GM12878 (cell line): ENCODE results near the gene ALOXE3. TPM values are rescaled to one million over a fixed set of nuclear protein-coding genes. Genes with fewer than 3 reads are reported as not detected.

Source experiments
- ATF7 ChIP-seq: fragments of 450-650 bp; IDR thresholded peaks from 2 replicates; pipeline ENCODE4 v1.6.1; 2016; ENCODE audit warnings: low read depth, mild to moderate bottlenecking
- BACH1 ChIP-seq: fragments of 450-650 bp; IDR thresholded peaks from 2 replicates; pipeline ENCODE4 v1.6.1; 2017; ENCODE audit warnings: mild to moderate bottlenecking, borderline replicate concordance
- CREM ChIP-seq: IDR thresholded peaks from 2 replicates; pipeline ENCODE4 v1.6.1; 2014; ENCODE audit warnings: antibody characterized with exemption, low read depth
- E2F4 ChIP-seq: IDR thresholded peaks from 2 replicates; pipeline ENCODE4 v1.6.1; 2012; ENCODE audit warnings: low read depth, low read length, improper control_type of control experiment
- IRF4 ChIP-seq: IDR thresholded peaks from 2 replicates; pipeline ENCODE4 v1.6.1; 2011; ENCODE audit warnings: low read depth, low read length
- SUZ12 ChIP-seq: fragments of 200-600 bp; sonication (generic); IDR thresholded peaks from one replicate; pipeline ENCODE4 v1.6.1; 2018; ENCODE audit warnings: antibody characterized with exemption, mild to moderate bottlenecking; ENCODE audit not compliant: unreplicated experiment
- TCF3 ChIP-seq: IDR thresholded peaks from 2 replicates; pipeline ENCODE4 v1.6.1; 2012; ENCODE audit warnings: low read depth, mild to moderate bottlenecking, low read length, borderline replicate concordance; ENCODE audit not compliant: insufficient read depth
- ZBTB40 ChIP-seq: fragments of 450-650 bp; IDR thresholded peaks from 2 replicates; pipeline ENCODE4 v1.6.1; 2016; ENCODE audit warnings: mild to moderate bottlenecking, moderate library complexity, borderline replicate concordance
- polyA plus RNA-seq, 11 experiments: library from polyadenylated mRNA; depleted of rRNA in 4 of 11; unstranded in 6 of 11; stranded (reverse) in 5 of 11; fragments of >200 nt; fragmentation: Nextera tagmentation in 4 of 11; fragmentation: Illumina TruSeq in 1 of 11; extraction: Ambion mirVana in 4 of 11; extraction: Trizol in 1 of 11; gene quantifications; 1 replicate in 1 of 11; 2 replicates in 10 of 11; pipeline versions ENCODE4 v1.2.1 to v1.2.3, GENCODE V29; 2011 to 2016; ENCODE audit warnings: inconsistent platforms in 2 of 11, missing spikeins in 2 of 11, low read depth in 1 of 11
- total RNA-seq, 4 experiments: library from RNA; depleted of rRNA in 3 of 4; stranded (reverse); fragments of >200 nt in 3 of 4; fragmentation: Illumina TruSeq in 1 of 4; extraction: Trizol in 1 of 4; gene quantifications; 2 replicates each; pipeline versions ENCODE4 v1.2.1 to v1.2.3, GENCODE V29; 2013 to 2021

ALOXE3 gene
- total and polyA plus RNA-seq, 10 of the 15 experiments (the other 5 are each of a cell fraction or from before 2014, with no cell fraction given): 0.04 TPM; not detected in 9

GRCh38 chr17:8152112-8152775, 33.9 kb upstream of the ALOXE3 start, which contains the start of gene PER1 (continued):
- no peak for TF ChIP-seq ZBTB40
- TF ChIP-seq SUZ12: no peak
- TF ChIP-seq E2F4: no peak
- TF ChIP-seq CREM: peak; percentile 33; the same call in 1 of the 2 replicates
- no peak for TF ChIP-seq ATF7
- TF ChIP-seq TCF3: no peak
- TF ChIP-seq BACH1: peak; percentile 83
- no peak for TF ChIP-seq IRF4
